Measurements from ENCODE around the gene QRICH2.
"Not testable (repeated sequence)": the region's sequence is repeated elsewhere in the genome, so short reads cannot be mapped to it uniquely, and the experiment has no call there.

The QRICH2 gene

GRCh38 chr17:76248013-76248782 lies 59.9 kb downstream of the QRICH2 start:
- H3K4me3 Mint-ChIP-seq: no peak overlapping the region
- peaks cover 2% of the 10 kb centered on the region for H3K36me3 Mint-ChIP-seq
- H3K9me3 Mint-ChIP-seq: no peaks in the 10 kb centered on the region
- CTCF ChIA-PET: interaction anchor here (0.6 to 5.6 kb wide), 7 partner anchors 10 to 68 kb away, joined by 3 to 39 read pairs (median 4); partner anchors contain the start of gene UBALD2
- H3K27me3 Mint-ChIP-seq: no peaks in the 10 kb centered on the region
- peak overlapping the region; percentile 82 for H3K27ac Mint-ChIP-seq
- DNase-seq: no peak
- H3K4me1 Mint-ChIP-seq: peaks cover 88% of the 10 kb centered on the region

GRCh38 chr17:76247304-76247703 lies 60.8 kb downstream of the QRICH2 start:
- Mint-ChIP-seq H3K27ac (peak overlapping the region; percentile 90), H3K27me3 (no peaks in the 10 kb centered on the region), H3K4me1 (peaks cover 88% of the 10 kb centered on the region), H3K4me3 (no peak overlapping the region), H3K9me3 (no peaks in the 10 kb centered on the region), H3K36me3 (peaks cover 2% of the 10 kb centered on the region)
- DNase-seq: no peak
- CTCF ChIA-PET: interaction anchor here (1.0 to 5.6 kb wide), 10 partner anchors 9 to 67 kb away, joined by 3 to 39 read pairs (median 9); partner anchors contain the start of gene UBALD2

DNA sequence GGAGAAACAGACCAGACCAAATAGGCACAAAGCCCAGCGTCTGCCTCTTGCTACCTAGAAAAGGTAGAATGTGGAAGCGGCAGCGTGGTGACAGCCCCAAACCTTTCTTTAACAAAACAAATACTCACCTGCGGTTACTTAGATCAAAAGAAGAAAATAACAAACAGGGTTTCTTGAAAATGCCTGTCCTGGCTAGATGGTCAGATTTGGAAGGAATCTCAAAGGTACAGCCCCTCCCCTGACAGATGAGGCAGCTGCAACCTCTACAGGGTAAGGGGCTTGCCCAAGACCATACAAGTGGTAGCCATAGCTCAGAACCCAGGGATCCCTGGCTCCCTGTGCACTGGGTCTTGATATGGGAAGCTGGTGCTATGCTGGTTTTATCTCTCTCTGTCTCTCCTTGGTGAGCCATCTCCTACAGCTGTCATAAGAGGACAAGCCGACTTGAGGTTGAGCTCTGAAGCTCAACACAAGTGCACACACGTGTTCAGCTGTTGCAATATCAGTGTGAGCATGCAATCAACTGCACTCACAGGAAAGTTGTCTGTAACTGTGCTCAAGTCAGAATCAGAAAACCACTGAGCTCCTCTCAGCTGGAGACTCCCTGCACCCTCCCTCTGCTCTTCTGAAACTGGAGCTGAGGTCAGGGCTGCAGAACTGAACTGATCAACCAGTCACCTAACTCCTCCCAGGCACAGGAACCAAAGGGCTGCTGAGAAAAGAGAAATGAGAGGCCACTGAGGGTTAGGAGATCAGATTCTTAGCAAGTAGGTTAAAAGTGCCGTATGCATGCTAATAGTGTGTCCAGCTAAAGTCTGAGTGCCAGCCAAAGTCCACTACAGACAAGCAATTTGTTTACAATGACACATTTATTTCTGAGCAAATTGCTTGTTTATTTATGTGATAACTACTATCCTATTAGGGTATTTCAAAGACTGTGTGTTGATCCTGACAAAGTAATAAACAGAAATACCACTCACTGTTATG lies 61.7 kb downstream of the QRICH2 start:
- H3K36me3 Mint-ChIP-seq: peaks cover 3% of the 10 kb centered on the region
- DNase-seq: peak; percentile 86
- peaks cover 88% of the 10 kb centered on the region for H3K4me1 Mint-ChIP-seq
- H3K27me3 Mint-ChIP-seq: no peaks in the 10 kb centered on the region
- peak overlapping the region; percentile 22 for H3K4me3 Mint-ChIP-seq
- peak overlapping the region; percentile 90 for H3K27ac Mint-ChIP-seq
- CTCF ChIA-PET: interaction anchor here (0.7 to 5.6 kb wide), 14 partner anchors 9 to 125 kb away, joined by 3 to 39 read pairs (median 6); partner anchors contain the start of gene UBALD2
- H3K9me3 Mint-ChIP-seq: no peaks in the 10 kb centered on the region

GRCh38 chr17:76244721-76245120 lies 63.4 kb downstream of the QRICH2 start:
- Mint-ChIP-seq H3K4me1 (peaks cover 81% of the 10 kb centered on the region), H3K27ac (peak overlapping the region; percentile 90)
- CTCF ChIA-PET: interaction anchor here (0.6 to 5.6 kb wide), 5 partner anchors 19 to 64 kb away, joined by 3 to 39 read pairs (median 5); partner anchors contain the start of gene UBALD2
- not testable (repeated sequence) for H3K27me3 Mint-ChIP-seq, H3K4me3 Mint-ChIP-seq, H3K9me3 Mint-ChIP-seq, DNase-seq, H3K36me3 Mint-ChIP-seq

- peak overlapping the region; percentile 32 for H3K4me3 Mint-ChIP-seq
Measured at GRCh38 chr17:76243826-76244679, 64.0 kb downstream of the QRICH2 start.

GRCh38 chr17:76241691-76242255 lies 66.3 kb downstream of the QRICH2 start:
- Mint-ChIP-seq H3K4me3 (peak overlapping the region; percentile 84), H3K4me1 (peaks cover 84% of the 10 kb centered on the region), H3K36me3 (peaks cover 28% of the 10 kb centered on the region), H3K9me3 (peaks cover under 1% of the 10 kb centered on the region), H3K27me3 (no peaks in the 10 kb centered on the region), H3K27ac (peak overlapping the region; percentile 87)
- CTCF ChIA-PET: interaction anchor here (0.7 to 1.5 kb wide), 3 partner anchors 22 to 62 kb away, joined by 3 to 5 read pairs (median 3); no protein-coding TSS in a partner anchor
- DNase-seq: no peak

More at GRCh38 chr17:76243826-76244679, 64.0 kb downstream of the QRICH2 start:
- Mint-ChIP-seq H3K27me3 (no peaks in the 10 kb centered on the region), H3K27ac (peak overlapping the region; percentile 90), H3K9me3 (no peaks in the 10 kb centered on the region), H3K36me3 (peaks cover 11% of the 10 kb centered on the region), H3K4me1 (peaks cover 82% of the 10 kb centered on the region)
- DNase-seq: no peak
- CTCF ChIA-PET: interaction anchor here (0.6 to 5.6 kb wide), 8 partner anchors 19 to 124 kb away, joined by 3 to 39 read pairs (median 4); partner anchors contain the start of gene UBALD2

DNA sequence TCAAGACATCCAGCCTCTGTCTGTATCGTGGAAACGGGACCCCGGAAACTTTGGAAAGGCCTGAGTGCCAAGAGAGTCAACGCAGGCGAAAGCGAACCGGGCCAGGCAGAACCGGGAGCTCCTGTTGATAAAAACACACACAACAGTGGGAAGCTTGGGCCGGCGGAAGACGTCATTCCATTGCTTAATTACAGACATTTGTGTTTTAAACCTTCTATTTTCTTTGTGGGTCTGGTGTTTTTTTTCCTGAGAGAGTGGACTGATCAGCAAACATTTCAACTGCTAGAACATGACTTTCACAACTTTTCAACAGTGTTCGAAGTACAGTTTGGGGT lies 66.9 kb downstream of the QRICH2 start:
- H3K27ac Mint-ChIP-seq: peak overlapping the region; percentile 87
- peaks cover 84% of the 10 kb centered on the region for H3K4me1 Mint-ChIP-seq
- H3K9me3 Mint-ChIP-seq: peaks cover 2% of the 10 kb centered on the region
- CTCF ChIA-PET: interaction anchor here (0.7 to 1.5 kb wide), 3 partner anchors 22 to 61 kb away, joined by 3 to 5 read pairs (median 3); no protein-coding TSS in a partner anchor
- no peaks in the 10 kb centered on the region for H3K27me3 Mint-ChIP-seq
- peak overlapping the region; percentile 84 for H3K4me3 Mint-ChIP-seq
- no peak for DNase-seq
- H3K36me3 Mint-ChIP-seq: peaks cover 33% of the 10 kb centered on the region

- Mint-ChIP-seq H3K27ac (peak within 1 kb of the TSS; percentile 87), H3K4me3 (peak within 1 kb of the TSS; percentile 87), H3K4me1 (peaks cover 81% of the 10 kb centered on the region), H3K9me3 (peaks cover 2% of the 10 kb centered on the region), H3K36me3 (peaks cover 35% of the 10 kb centered on the region), H3K27me3 (no peaks in the 10 kb centered on the region)
- CTCF ChIA-PET: interaction anchor here (1.4 to 1.5 kb wide), 2 partner anchors 23 to 61 kb away, joined by 3 to 5 read pairs; no protein-coding TSS in a partner anchor
- DNase-seq: peak; percentile 80
Measured at GRCh38 chr17:76240461-76241203, 67.4 kb downstream of the QRICH2 start, which contains the start of gene RNF157. Gene RNF157 (minus strand): TSS chr17:76240493. CDS start chr17:76240240, 253 bp downstream.

DNA sequence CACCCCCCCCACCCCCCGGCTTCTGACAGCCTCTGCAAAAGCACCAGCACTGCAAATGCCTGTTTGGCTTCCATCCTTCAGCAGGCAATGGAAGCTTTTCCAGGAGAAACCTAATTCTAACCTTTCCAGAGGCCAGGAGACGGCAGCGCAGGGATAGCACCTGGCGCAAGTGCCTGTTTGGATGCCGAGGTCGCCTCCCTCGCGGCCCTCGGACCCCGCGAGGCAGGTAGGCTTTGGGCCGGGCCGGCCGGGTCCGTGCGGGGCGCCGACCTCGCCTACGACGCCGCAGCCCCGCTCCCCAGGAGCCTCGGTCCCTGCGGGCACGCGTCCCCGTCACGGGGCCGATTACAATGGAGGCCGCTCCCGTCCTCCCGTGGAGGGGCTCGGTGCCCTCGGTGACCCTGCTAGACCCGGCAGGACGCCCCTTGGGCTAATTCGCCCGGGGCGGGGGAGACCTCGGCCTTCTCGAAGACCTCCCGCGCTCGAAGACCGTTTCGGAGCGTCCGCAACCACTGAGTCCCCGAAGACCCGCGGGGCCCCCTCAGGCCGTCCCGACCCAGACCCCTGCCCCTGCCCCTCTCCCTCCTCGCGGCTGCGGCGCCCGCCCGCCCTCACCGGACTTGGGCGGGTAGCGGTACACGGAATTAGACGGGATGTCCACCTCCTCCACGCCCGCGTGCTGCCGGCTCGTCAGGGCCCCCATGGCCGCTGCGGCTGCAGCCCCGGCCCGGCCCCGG lies 68.4 kb downstream of the QRICH2 start:
- CTCF ChIA-PET: interaction anchor here (1.9 kb wide), 1 partner anchor 58 kb away, joined by 4 read pairs; no protein-coding TSS in a partner anchor
- Mint-ChIP-seq H3K4me1 (peaks cover 77% of the 10 kb centered on the region), H3K9me3 (peaks cover 2% of the 10 kb centered on the region), H3K27me3 (no peaks in the 10 kb centered on the region), H3K27ac (peak overlapping the region; percentile 86), H3K36me3 (peaks cover 37% of the 10 kb centered on the region), H3K4me3 (peak overlapping the region; percentile 87)
- no peak for DNase-seq

DNA sequence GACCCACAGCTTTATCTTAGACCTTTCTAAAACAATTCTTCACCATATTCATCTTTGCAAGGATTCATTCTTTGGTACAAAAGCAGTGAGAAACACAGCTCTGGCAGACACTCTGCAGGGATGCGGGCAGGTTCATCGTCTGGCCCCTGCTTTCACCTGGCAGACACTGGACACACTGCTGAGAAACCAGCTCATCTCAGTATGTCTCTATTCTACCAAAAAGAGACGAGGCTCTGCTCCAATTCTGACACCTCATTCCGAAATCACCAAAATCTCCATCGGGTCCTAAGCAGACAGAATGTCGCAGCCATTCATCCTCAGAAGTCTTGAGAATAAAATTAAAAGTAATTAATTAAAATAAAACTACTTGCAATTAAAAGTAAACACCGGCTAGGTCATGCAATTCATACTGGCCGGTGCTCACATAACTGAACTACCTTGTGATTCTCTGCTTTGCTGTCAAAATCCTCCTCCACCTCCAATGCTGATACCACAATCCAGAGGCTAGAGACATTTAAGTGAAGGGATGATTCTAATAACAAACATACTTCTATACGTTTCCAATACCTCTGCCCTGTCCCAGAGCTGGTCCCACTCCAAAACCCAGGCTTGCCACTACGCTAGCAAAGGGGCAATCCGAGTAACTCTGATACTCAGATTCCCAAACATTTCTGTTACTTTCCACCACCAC lies 69.1 kb downstream of the QRICH2 start:
- no peak for DNase-seq
- H3K4me1 Mint-ChIP-seq: peaks cover 77% of the 10 kb centered on the region
- no peaks in the 10 kb centered on the region for H3K27me3 Mint-ChIP-seq
- peak overlapping the region; percentile 87 for H3K4me3 Mint-ChIP-seq
- CTCF ChIA-PET: interaction anchor here (1.0 to 1.9 kb wide), 3 partner anchors 9 to 57 kb away, joined by 3 to 4 read pairs (median 4); no protein-coding TSS in a partner anchor
- peaks cover 2% of the 10 kb centered on the region for H3K9me3 Mint-ChIP-seq
- H3K36me3 Mint-ChIP-seq: peaks cover 43% of the 10 kb centered on the region
- H3K27ac Mint-ChIP-seq: peak overlapping the region; percentile 86

- H3K27ac Mint-ChIP-seq: peak overlapping the region; percentile 79
Measured at GRCh38 chr17:76237859-76238313, 70.2 kb downstream of the QRICH2 start.

More at GRCh38 chr17:76237859-76238313, 70.2 kb downstream of the QRICH2 start:
- CTCF ChIA-PET: interaction anchor here (0.9 to 1.9 kb wide), 5 partner anchors 8 to 56 kb away, joined by 3 to 5 read pairs (median 4); partner anchors contain the start of gene UBALD2
- peaks cover 2% of the 10 kb centered on the region for H3K9me3 Mint-ChIP-seq
- no peaks in the 10 kb centered on the region for H3K27me3 Mint-ChIP-seq
- H3K36me3 Mint-ChIP-seq: peaks cover 48% of the 10 kb centered on the region
- H3K4me3 Mint-ChIP-seq: peak overlapping the region; percentile 87
- peaks cover 73% of the 10 kb centered on the region for H3K4me1 Mint-ChIP-seq
- no peak for DNase-seq
